SK-N-SH (cell line): ENCODE results near the gene CNST.

Experiments
- CTCF ChIP-seq: fragments of 200-600 bp; sonication (generic); IDR thresholded peaks from 2 replicates; pipeline ENCODE4 v1.6.1; 2017; ENCODE audit warnings: antibody characterized with exemption, mild to moderate bottlenecking, moderate library complexity
- FOSL2 ChIP-seq: IDR thresholded peaks from 2 replicates; pipeline ENCODE4 v1.4.0; 2012; ENCODE audit warnings: low read depth, mild to moderate bottlenecking, moderate library complexity, borderline replicate concordance
- MEF2A ChIP-seq: IDR thresholded peaks from 2 replicates; pipeline ENCODE4 v1.4.0; 2012; ENCODE audit warnings: low read depth, borderline replicate concordance
- RAD21 ChIP-seq: IDR thresholded peaks from 2 replicates; pipeline ENCODE4 v1.6.1; 2012; ENCODE audit warnings: mild to moderate bottlenecking, low read length
- TAF1 ChIP-seq: IDR thresholded peaks from 2 replicates; pipeline ENCODE4 v1.6.1; 2012; ENCODE audit warnings: low read depth, mild to moderate bottlenecking, low read length, moderate library complexity, borderline replicate concordance
- TCF12 ChIP-seq: IDR thresholded peaks from 2 replicates; pipeline ENCODE4 v1.4.0; 2012
- TEAD4 ChIP-seq: IDR thresholded peaks from 2 replicates; pipeline ENCODE4 v1.4.0; 2012; ENCODE audit warnings: mild to moderate bottlenecking, borderline replicate concordance; ENCODE audit not compliant: insufficient read depth
- TF ChIP-seq, protein P1 (sequence below): IDR thresholded peaks from 2 replicates; pipeline ENCODE4 v1.4.0; 2012; ENCODE audit warnings: low read depth

DNA sequence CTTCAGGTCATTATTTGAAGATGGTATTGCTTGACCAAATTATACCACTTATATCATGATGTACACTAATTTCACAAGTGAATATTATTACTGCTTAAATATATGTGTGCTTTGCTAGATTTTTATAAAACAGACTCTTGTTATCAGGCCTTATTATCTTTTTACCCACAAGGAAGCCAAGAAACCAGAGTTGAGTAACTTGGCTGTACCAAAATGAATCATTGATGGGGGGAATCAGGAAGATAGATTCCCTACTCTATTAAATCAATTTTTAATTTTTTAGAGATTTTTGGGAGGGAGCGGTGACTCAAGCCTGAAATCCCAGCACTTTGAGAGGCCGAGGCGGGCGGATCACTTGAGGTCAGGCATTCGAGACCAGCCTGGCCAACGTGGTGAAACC lies 141.9 kb downstream of the CNST start:
- TF ChIP-seq CTCF (no peak), RAD21 (no peak), TCF12 (no peak), TEAD4 (no peak), MEF2A (no peak), FOSL2 (no peak), TAF1 (no peak)
- TF ChIP-seq, protein P1, sequence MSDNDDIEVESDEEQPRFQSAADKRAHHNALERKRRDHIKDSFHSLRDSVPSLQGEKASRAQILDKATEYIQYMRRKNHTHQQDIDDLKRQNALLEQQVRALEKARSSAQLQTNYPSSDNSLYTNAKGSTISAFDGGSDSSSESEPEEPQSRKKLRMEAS, result no peak
